Mucosa of stomach (tissue), 1 donor: ENCODE results near the gene SRR.
"Not testable (repeated sequence)": the region's sequence is repeated elsewhere in the genome, so short reads cannot be mapped to it uniquely, and the experiment has no call there.

ENCODE experiments used
- H3K27me3 ChIP-seq: one replicate; pipeline ENCODE4 v1.7.0; 2013; ENCODE audit warnings: mild to moderate bottlenecking, low read length; ENCODE audit not compliant: control insufficient read depth, insufficient read depth
- H3K36me3 ChIP-seq: one replicate; pipeline ENCODE4 v1.7.0; 2013; ENCODE audit warnings: low read length; ENCODE audit not compliant: control insufficient read depth, insufficient read depth
- H3K4me1 ChIP-seq: one replicate; pipeline ENCODE4 v1.7.0; 2013; ENCODE audit warnings: mild to moderate bottlenecking, low read length; ENCODE audit not compliant: control insufficient read depth, insufficient read depth
- H3K4me3 ChIP-seq: one replicate; pipeline ENCODE4 v1.7.0; 2013; ENCODE audit warnings: low read length
- H3K9ac ChIP-seq: one replicate; pipeline ENCODE4 v1.7.0; 2013; ENCODE audit warnings: mild to moderate bottlenecking, low read length, moderate library complexity
- H3K9me3 ChIP-seq: one replicate; pipeline ENCODE4 v1.7.0; 2013; ENCODE audit warnings: mild to moderate bottlenecking, low read length, moderate library complexity; ENCODE audit not compliant: control insufficient read depth
- donor health status: Pancreatic carcinoma.

SRR gene

DNA sequence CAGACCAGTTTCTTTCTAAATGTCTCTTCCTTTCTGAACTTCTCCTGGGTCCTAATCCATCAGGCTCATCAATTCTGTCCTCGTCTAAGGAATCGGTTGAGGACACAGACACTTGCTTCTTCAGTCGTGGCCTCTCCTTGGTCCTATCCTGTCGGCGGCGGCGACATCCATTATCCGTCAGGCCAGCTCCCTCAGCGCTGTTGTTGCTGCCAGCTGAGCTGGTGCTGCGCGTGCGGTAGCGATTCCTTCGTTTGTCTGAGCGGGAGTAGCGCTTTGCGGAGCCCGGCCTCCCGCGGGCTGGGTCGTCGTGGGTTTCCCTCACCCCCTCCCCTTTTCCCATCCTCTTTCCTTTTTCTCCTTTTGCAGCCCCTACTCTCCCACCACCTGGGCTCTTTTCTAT, 4.0 kb upstream of the SRR start:
- Histone ChIP-seq H3K4me3 (no peak overlapping the region), H3K9ac (no peak overlapping the region), H3K36me3 (peaks cover 7% of the 10 kb centered on the region), H3K4me1 (peaks cover 5% of the 10 kb centered on the region), H3K27me3 (no peaks in the 10 kb centered on the region), H3K9me3 (no peaks in the 10 kb centered on the region)

DNA sequence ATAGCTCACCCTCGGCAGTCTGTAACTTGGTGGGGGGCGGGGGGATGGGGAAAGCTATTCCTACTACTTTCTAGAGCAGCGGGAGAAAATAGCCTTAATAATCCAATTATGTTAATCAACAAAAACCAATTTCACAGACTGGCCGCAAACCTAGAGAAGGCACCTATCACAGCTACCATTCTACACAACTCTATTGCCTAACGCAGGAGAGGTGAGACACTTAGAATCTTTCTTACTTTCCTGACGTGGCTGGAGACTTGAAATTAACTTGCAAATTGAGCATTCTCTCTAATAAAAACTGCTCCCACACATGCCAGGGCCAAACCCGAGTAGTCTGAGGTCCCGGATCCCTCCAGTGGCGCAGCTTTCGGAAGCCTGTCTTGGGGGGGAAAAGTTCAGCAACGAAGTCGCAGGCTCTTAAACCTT, 959 bp upstream of the SRR start:
- H3K4me1 ChIP-seq = peaks cover 5% of the 10 kb centered on the region
- peak overlapping the region; percentile 74 for H3K9ac ChIP-seq
- H3K9me3 ChIP-seq = no peaks in the 10 kb centered on the region
- peak overlapping the region; percentile 65 for H3K4me3 ChIP-seq
- no peaks in the 10 kb centered on the region for H3K36me3 ChIP-seq
- no peaks in the 10 kb centered on the region for H3K27me3 ChIP-seq

DNA sequence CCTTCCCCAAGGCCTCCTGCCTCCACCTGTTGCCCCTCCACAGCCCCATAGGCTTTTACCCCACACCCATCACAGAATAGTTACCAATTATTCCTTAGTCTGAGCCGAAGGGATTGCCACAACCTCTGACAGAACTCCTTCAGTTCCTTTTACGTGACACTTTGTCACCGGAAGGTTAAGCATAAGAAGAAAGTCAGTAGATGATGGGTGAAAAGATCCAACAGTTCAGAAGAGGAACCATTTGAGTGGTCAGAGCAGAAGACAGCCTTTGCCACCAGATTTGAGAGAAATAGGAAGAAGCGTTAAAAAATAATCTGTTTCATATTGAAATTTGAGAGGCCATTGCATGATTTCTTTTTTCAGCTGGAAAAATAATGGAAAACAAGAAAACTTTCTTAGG, 1.2 kb downstream of the SRR start:
- no peaks in the 10 kb centered on the region for H3K9me3 ChIP-seq
- no peaks in the 10 kb centered on the region for H3K27me3 ChIP-seq
- H3K36me3 ChIP-seq = no peaks in the 10 kb centered on the region
- peaks cover 5% of the 10 kb centered on the region for H3K4me1 ChIP-seq
- no peak overlapping the region for H3K9ac ChIP-seq
- H3K4me3 ChIP-seq = no peak overlapping the region

DNA sequence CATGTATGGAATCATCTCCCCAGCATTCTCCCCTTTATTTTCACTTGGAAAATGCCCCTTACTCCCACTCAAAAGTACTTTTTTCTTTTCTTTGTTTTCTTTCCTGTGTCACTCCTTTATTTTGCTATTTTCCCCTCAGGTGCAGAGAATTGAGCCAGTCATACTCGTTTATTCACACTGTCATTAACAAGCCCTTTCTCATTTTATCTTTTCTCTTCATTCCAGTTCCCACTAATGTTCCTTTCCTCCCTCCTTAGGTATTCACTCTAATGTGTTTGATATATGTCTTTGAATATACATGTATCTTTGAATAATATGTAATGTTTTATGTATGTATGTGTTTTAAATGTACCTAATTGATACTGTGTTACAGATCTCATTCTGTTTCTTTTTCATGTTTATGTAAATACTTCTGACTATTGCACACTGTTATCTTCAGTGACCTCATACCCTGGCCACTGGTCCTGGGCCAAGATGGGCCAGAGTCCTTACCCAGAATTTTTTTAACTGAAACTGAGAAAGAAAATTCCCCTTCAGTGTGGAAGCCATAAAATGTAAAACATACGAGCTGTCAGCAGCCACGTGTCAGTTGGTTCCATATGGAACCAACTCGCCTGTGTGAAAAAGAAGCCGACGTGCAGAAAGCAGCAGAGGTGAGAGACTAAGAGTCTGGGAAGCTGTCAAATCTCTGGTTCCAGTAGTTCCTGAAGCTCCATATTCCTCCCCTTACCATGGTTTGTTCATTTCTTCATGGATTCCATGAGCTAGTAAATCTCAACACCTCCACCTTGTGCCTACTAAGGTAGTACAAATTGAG, 5.8 kb downstream of the SRR start:
- Histone ChIP-seq H3K4me1 (no peaks in the 10 kb centered on the region), H3K27me3 (no peaks in the 10 kb centered on the region), H3K4me3 (no peak overlapping the region), H3K9ac (no peak overlapping the region), H3K36me3 (no peaks in the 10 kb centered on the region), H3K9me3 (no peaks in the 10 kb centered on the region)

DNA sequence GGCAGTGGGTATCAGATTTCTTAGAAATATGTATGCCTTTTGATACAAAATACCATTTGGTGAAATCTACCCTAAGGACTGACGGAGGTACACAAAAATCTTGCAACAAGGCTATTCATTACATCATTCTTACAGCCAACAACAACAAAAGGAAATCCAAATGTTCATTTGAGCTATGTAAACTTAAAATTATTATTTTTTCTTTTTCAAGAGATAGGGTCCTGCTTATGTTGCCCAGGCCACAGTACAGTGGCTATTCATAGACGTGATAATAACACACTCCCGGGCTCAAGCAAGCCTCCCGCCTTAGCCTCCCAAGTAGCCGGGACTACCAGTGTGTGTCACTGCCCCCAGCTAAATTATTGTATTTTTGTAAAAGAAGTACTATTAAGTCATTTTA, 9.0 kb downstream of the SRR start:
- no peak overlapping the region for H3K9ac ChIP-seq
- no peaks in the 10 kb centered on the region for H3K4me1 ChIP-seq
- no peaks in the 10 kb centered on the region for H3K9me3 ChIP-seq
- no peaks in the 10 kb centered on the region for H3K27me3 ChIP-seq
- H3K36me3 ChIP-seq = no peaks in the 10 kb centered on the region
- H3K4me3 ChIP-seq = no peak overlapping the region

DNA sequence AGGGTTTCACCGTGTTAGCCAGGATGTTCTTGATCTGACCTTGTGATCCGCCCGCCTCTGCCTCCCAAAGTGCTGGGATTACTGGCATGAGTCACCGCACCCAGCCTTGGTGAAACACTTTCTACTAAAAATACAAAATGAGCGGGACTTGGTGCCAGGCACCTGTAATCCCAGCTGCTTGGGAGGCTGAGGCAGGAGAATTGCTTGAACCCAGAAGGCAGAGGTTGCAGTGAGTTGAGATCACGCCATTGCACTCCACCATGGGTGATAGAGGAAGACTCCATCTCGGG, 13.1 kb downstream of the SRR start:
- not testable (repeated sequence) for H3K36me3 ChIP-seq, H3K4me1 ChIP-seq, H3K27me3 ChIP-seq, H3K9me3 ChIP-seq, H3K9ac ChIP-seq, H3K4me3 ChIP-seq

DNA sequence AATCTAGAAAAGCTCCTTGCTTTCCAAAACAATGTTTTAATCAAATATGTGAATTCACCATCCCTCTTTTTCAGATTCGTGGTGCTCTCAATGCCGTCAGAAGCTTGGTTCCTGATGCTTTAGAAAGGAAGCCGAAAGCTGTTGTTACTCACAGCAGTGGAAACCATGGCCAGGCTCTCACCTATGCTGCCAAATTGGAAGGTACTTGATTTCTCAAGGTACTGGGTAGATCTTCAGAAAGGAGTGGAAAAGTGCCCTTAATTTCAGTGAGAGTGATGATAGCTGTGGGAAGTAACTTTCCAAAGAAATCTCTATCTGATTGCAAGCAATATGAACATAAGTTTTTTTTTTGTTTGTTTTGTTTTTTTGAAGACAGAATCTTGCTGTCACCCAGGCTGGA, 14.0 kb downstream of the SRR start:
- Histone ChIP-seq H3K4me3 (no peak overlapping the region), H3K36me3 (no peaks in the 10 kb centered on the region), H3K27me3 (no peaks in the 10 kb centered on the region), H3K9me3 (no peaks in the 10 kb centered on the region), H3K9ac (no peak overlapping the region), H3K4me1 (no peaks in the 10 kb centered on the region)

DNA sequence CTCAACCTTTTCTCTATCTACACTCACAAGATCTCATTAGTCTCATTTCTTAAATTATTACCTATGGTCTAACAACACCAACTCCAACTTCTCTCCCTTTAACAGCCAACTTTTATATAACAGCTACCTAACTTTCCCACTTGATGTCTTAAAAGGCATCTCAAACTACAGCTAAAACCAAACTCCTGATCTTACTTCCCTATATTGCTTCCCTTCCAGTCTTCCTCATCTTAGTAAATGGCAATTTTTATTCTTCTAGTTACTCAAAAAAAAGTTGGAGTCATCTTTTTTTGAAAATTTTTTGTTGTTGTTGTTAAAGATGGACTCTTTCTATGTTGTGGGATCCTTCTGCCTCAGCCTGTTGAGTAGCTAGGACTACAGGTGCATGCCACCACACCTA, 15.3 kb downstream of the SRR start:
- H3K9me3 ChIP-seq = no peaks in the 10 kb centered on the region
- H3K27me3 ChIP-seq = no peaks in the 10 kb centered on the region
- no peak overlapping the region for H3K4me3 ChIP-seq
- no peak overlapping the region for H3K9ac ChIP-seq
- no peaks in the 10 kb centered on the region for H3K4me1 ChIP-seq
- no peaks in the 10 kb centered on the region for H3K36me3 ChIP-seq

DNA sequence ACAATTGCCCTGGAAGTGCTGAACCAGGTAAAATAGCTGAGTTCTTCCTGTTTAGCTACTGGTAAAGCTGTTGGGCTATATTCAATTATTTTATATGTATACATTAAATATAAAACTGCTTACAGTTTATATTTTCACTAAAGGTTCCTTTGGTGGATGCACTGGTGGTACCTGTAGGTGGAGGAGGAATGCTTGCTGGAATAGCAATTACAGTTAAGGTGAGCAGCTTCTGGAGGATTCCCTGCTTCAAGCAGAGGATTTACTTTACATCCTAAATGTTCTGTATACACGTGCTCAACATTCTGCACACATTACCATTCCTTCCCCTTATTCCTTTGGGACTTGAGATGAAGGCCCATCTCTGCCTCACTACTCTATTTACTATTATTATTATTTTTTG, 17.6 kb downstream of the SRR start:
- H3K4me3 ChIP-seq = no peak overlapping the region
- H3K9me3 ChIP-seq = no peaks in the 10 kb centered on the region
- no peaks in the 10 kb centered on the region for H3K36me3 ChIP-seq
- H3K9ac ChIP-seq = no peak overlapping the region
- H3K4me1 ChIP-seq = no peaks in the 10 kb centered on the region
- H3K27me3 ChIP-seq = no peaks in the 10 kb centered on the region

DNA sequence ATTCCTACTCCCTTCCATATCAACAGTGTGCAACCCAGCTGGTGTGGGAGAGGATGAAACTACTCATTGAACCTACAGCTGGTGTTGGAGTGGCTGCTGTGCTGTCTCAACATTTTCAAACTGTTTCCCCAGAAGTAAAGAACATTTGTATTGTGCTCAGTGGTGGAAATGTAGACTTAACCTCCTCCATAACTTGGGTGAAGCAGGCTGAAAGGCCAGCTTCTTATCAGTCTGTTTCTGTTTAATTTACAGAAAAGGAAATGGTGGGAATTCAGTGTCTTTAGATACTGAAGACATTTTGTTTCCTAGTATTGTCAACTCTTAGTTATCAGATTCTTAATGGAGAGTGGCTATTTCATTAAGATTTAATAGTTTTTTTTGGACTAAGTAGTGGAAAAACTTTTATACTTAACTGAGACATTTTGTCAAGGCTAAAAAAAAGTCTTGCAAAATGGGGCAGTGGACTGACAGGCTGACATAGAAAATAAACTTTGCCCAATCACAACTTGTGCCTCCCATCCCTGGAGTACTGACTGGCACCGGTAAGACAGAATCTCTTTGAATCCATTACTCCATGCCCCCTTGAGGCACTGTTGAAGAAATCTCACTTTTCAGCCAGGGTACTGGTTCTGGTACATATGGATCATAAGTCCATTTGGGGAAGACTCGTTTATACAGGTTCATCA, 20.0 kb downstream of the SRR start:
- Histone ChIP-seq H3K9ac (no peak overlapping the region), H3K4me1 (no peaks in the 10 kb centered on the region), H3K27me3 (no peaks in the 10 kb centered on the region), H3K4me3 (no peak overlapping the region), H3K9me3 (no peaks in the 10 kb centered on the region), H3K36me3 (no peaks in the 10 kb centered on the region)

DNA sequence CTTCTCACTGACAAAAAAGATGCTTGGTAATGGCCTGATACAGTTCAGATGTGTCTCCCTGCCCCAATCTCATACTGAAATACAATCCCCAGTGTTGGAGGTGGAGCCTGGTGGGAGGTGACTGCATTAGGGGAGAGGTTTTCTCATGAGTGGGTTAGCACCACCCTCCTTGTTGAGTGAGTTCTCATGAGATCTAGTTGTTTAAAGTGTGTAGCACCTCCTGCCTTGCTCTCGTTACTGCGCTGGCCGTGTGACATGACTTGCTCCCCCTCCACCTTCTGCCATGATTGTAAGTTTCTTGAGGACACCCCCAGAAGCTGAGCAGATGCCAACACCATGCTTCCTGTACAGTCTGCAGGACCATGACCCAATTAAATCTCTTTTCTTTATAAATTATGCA, 27.6 kb downstream of the SRR start:
- Histone ChIP-seq H3K27me3 (no peaks in the 10 kb centered on the region), H3K4me1 (peaks cover 11% of the 10 kb centered on the region), H3K36me3 (peaks cover 8% of the 10 kb centered on the region), H3K9ac (no peak overlapping the region), H3K9me3 (no peaks in the 10 kb centered on the region), H3K4me3 (no peak overlapping the region)

DNA sequence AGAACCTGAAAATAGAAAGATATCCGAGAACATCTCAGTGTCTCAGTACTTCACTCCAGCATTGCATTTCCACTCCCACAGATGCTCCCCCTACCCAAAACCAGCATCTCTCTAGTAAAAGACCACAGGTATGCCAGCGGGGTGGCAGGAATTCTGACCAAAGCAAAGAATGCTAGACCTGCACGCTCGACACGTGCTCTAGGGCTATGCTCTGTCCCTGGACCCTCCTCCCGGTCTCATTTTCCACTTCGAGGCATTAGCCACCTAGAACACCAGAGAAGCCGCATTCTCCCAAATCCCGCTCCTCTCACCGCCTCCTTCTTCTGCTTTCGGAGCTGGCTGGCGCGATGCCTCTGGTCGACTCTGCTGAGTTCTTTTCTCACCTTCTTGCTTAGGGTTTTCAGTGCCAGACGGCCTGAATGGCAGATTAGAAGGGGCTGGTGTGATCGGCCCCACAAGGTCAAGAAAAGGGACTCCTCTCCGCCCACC, 32.0 kb downstream of the SRR start:
- Histone ChIP-seq H3K27me3 (no peaks in the 10 kb centered on the region), H3K36me3 (peaks cover 8% of the 10 kb centered on the region), H3K9me3 (no peaks in the 10 kb centered on the region), H3K4me1 (peaks cover 15% of the 10 kb centered on the region), H3K4me3 (peak overlapping the region; percentile 80), H3K9ac (peak overlapping the region; percentile 81)
